IMR-90 (cell line): ENCODE measurements around the gene NDRG2. TPM values are rescaled to one million over a fixed set of nuclear protein-coding genes. Genes with fewer than 3 reads are reported as not detected.

Experiments
- ATAC-seq: fragments of 200-7000 bp; cut with Tn5 transposase; 2 replicates; pipeline ENCODE4 v1.9.1; 2020; ENCODE audit warnings: low read depth, mild to moderate bottlenecking, moderate library complexity
- BruUV-seq: library from RNA; stranded (reverse); fragments of 400-500 nt; replicated peaks from 2 replicates; lab custom pipeline; 2021; lab: Mats Ljungman, UMichigan
- CTCF ChIA-PET: fragments of 300-600 bp; formaldehyde crosslinking; extraction: SDS; loops from one replicate; lab custom pipeline; 2021; ENCODE audit warnings: antibody characterized with exemption; lab: Yijun Ruan, JAX
- POLR2A ChIA-PET: fragments of 300-600 bp; sonication (Branson Sonifier 250); formaldehyde crosslinking; loops from one replicate; lab custom pipeline; 2022; ENCODE audit warnings: antibody characterized with exemption; ENCODE audit not compliant: unreplicated experiment; lab: Charles Lee
- DNase-seq: peaks from one replicate; pipeline ENCODE4 v3.0.0; 2013
- H2AFZ ChIP-seq: replicated peaks from 2 replicates; pipeline ENCODE3; 2013; ENCODE audit warnings: low read length, mild to moderate bottlenecking; ENCODE audit not compliant: poor library complexity
- H2AK5ac ChIP-seq: 2 replicates; pipeline ENCODE4 v1.6.1; 2013; ENCODE audit warnings: low read depth, low read length, inconsistent platforms
- H2AK9ac ChIP-seq: replicated peaks from 2 replicates; pipeline ENCODE3; 2013; ENCODE audit warnings: mild to moderate bottlenecking, low read depth, low read length, moderate library complexity; ENCODE audit not compliant: poor library complexity
- H2BK120ac ChIP-seq: 2 replicates; pipeline ENCODE4 v1.6.1; 2013; ENCODE audit warnings: low read depth, low read length, inconsistent platforms
- H2BK15ac ChIP-seq: 3 replicates; pipeline ENCODE4 v1.6.1; 2013; ENCODE audit warnings: low read depth, low read length, inconsistent platforms
- H2BK20ac ChIP-seq: 2 replicates; pipeline ENCODE4 v1.6.1; 2013; ENCODE audit warnings: low read depth, mild to moderate bottlenecking, inconsistent platforms, low read length, moderate library complexity
- H2BK5ac ChIP-seq: 2 replicates; pipeline ENCODE4 v1.6.1; 2013; ENCODE audit warnings: mild to moderate bottlenecking, low read depth, low read length, inconsistent platforms; ENCODE audit not compliant: poor library complexity, severe bottlenecking
- H3K14ac ChIP-seq: replicated peaks from 2 replicates; pipeline ENCODE4 v1.6.1; 2013; ENCODE audit warnings: low read depth, low read length, inconsistent platforms
- H3K18ac ChIP-seq: 2 replicates; pipeline ENCODE4 v1.6.1; 2013; ENCODE audit warnings: low read depth, low read length, control low read depth
- H3K23ac ChIP-seq: 2 replicates; pipeline ENCODE4 v1.6.1; 2013; ENCODE audit warnings: low read depth, low read length, inconsistent platforms
- H3K27ac ChIP-seq: 2 replicates; pipeline ENCODE4 v1.5.1; 2013; ENCODE audit warnings: mild to moderate bottlenecking, control low read depth, low read length; ENCODE audit not compliant: insufficient read depth
- H3K27me3 ChIP-seq: 2 replicates; pipeline ENCODE4 v1.6.1; 2013; ENCODE audit warnings: low read length; ENCODE audit not compliant: control insufficient read depth, insufficient read depth
- H3K36me3 ChIP-seq: 2 replicates; pipeline ENCODE4 v1.6.1; 2013; ENCODE audit warnings: low read length, mixed read lengths; ENCODE audit not compliant: control insufficient read depth, insufficient read depth
- H3K4ac ChIP-seq: 2 replicates; pipeline ENCODE4 v1.6.1; 2013; ENCODE audit warnings: low read depth, low read length, inconsistent platforms
- H3K4me1 ChIP-seq: 2 replicates; pipeline ENCODE4 v1.6.1; 2013; ENCODE audit warnings: low read length, mixed read lengths; ENCODE audit not compliant: control insufficient read depth, insufficient read depth
- H3K4me2 ChIP-seq: 2 replicates; pipeline ENCODE4 v1.6.1; 2013; ENCODE audit warnings: low read depth, mild to moderate bottlenecking, control low read depth, low read length, moderate library complexity
- H3K4me3 ChIP-seq: 2 replicates; pipeline ENCODE4 v1.5.1; 2013; ENCODE audit warnings: low read depth, mild to moderate bottlenecking, control low read depth, low read length, moderate library complexity; ENCODE audit not compliant: insufficient read depth
- H3K56ac ChIP-seq: 2 replicates; pipeline ENCODE4 v1.6.1; 2013; ENCODE audit warnings: low read length, inconsistent platforms; ENCODE audit not compliant: insufficient read depth; ENCODE audit errors: extremely low read depth
- H3K79me1 ChIP-seq, 2 experiments: 2 replicates each; pipeline ENCODE4 v1.6.1; 2013; ENCODE audit warnings: low read length in 2 of 2, inconsistent platforms in 1 of 2, low read depth in 1 of 2
- H3K9ac ChIP-seq: 2 replicates; pipeline ENCODE4 v1.6.1; 2013; ENCODE audit warnings: low read depth, low read length, control low read depth
- H3K9me1 ChIP-seq: 2 replicates; pipeline ENCODE4 v1.6.1; 2013; ENCODE audit warnings: low read length, inconsistent platforms; ENCODE audit not compliant: insufficient read depth
- H3K9me3 ChIP-seq: 2 replicates; pipeline ENCODE4 v1.6.1; 2013; ENCODE audit warnings: low read length; ENCODE audit not compliant: control insufficient read depth, insufficient read depth
- H4K20me1 ChIP-seq: 2 replicates; pipeline ENCODE4 v1.6.1; 2013; ENCODE audit warnings: low read length, inconsistent platforms; ENCODE audit not compliant: insufficient read depth
- H4K5ac ChIP-seq: 2 replicates; pipeline ENCODE4 v1.6.1; 2013; ENCODE audit warnings: mild to moderate bottlenecking, low read depth, low read length, control low read depth
- H4K8ac ChIP-seq, 2 experiments: 2 replicates each; pipeline ENCODE4 v1.6.1; 2013; ENCODE audit warnings: low read depth in 2 of 2, low read length in 2 of 2, control low read depth in 1 of 2, inconsistent platforms in 1 of 2
- H4K91ac ChIP-seq: 2 replicates; pipeline ENCODE4 v1.6.1; 2013; ENCODE audit warnings: low read depth, low read length, inconsistent platforms; ENCODE audit not compliant: insufficient read depth
- BHLHE40 ChIP-seq: fragments of 150-350 bp; IDR thresholded peaks from 2 replicates; pipeline ENCODE4 v1.6.1; 2016; ENCODE audit warnings: mild to moderate bottlenecking, low read depth, low read length
- CEBPB ChIP-seq: IDR thresholded peaks from 2 replicates; pipeline ENCODE4 v1.6.1; 2012; ENCODE audit warnings: low read depth, low read length, improper control_type of control experiment
- CHD1 ChIP-seq: IDR thresholded peaks from 2 replicates; pipeline ENCODE4 v1.6.1; 2012; ENCODE audit warnings: low read depth, low read length, improper control_type of control experiment
- CTCF ChIP-seq: conservative IDR thresholded peaks from 2 replicates; pipeline ENCODE4 v1.5.1; 2012; ENCODE audit warnings: mild to moderate bottlenecking, low read depth, low read length, improper control_type of control experiment
- ELK1 ChIP-seq: fragments of 150-350 bp; IDR thresholded peaks from 2 replicates; pipeline ENCODE4 v1.6.1; 2016; ENCODE audit warnings: low read depth, mild to moderate bottlenecking, low read length, moderate library complexity, borderline replicate concordance
- FOS ChIP-seq: fragments of 150-350 bp; IDR thresholded peaks from 2 replicates; pipeline ENCODE4 v1.6.1; 2016; ENCODE audit warnings: low read depth, low read length
- MAFK ChIP-seq: IDR thresholded peaks from 2 replicates; pipeline ENCODE4 v1.6.1; 2012; ENCODE audit warnings: low read depth, low read length, improper control_type of control experiment
- MAZ ChIP-seq: IDR thresholded peaks from 2 replicates; pipeline ENCODE4 v1.6.1; 2012; ENCODE audit warnings: low read depth, mild to moderate bottlenecking, low read length, improper control_type of control experiment, moderate library complexity, borderline replicate concordance
- MXI1 ChIP-seq: IDR thresholded peaks from 2 replicates; pipeline ENCODE4 v1.6.1; 2012; ENCODE audit warnings: low read depth, mild to moderate bottlenecking, low read length, moderate library complexity, borderline replicate concordance
- NFE2L2 ChIP-seq: fragments of 150-350 bp; IDR thresholded peaks from 2 replicates; pipeline ENCODE4 v1.6.1; 2016; ENCODE audit warnings: low read depth, mild to moderate bottlenecking, low read length
- POLR2A ChIP-seq: IDR thresholded peaks from 2 replicates; pipeline ENCODE4 v1.6.1; 2012; ENCODE audit warnings: mild to moderate bottlenecking, low read depth, low read length
- RAD21 ChIP-seq: IDR thresholded peaks from 2 replicates; pipeline ENCODE4 v1.6.1; 2012; ENCODE audit warnings: low read length, improper control_type of control experiment
- RCOR1 ChIP-seq: IDR thresholded peaks from 2 replicates; pipeline ENCODE4 v1.6.1; 2012; ENCODE audit warnings: mild to moderate bottlenecking, low read length, improper control_type of control experiment; ENCODE audit not compliant: insufficient replicate concordance
- SMC3 ChIP-seq: fragments of 150-350 bp; IDR thresholded peaks from 2 replicates; pipeline ENCODE4 v1.6.1; 2016; ENCODE audit warnings: low read depth, mild to moderate bottlenecking, antibody characterized with exemption, low read length, moderate library complexity
- USF2 ChIP-seq: fragments of 150-350 bp; IDR thresholded peaks from 2 replicates; pipeline ENCODE4 v1.6.1; 2017; ENCODE audit warnings: mild to moderate bottlenecking, antibody characterized with exemption, low read length, low read depth
- WGBS, 2 experiments: methylation state at CpG; one replicate each; pipeline versions ENCODE4 v1.1.5 to v1.1.7; 2013; ENCODE audit warnings: missing lambda C conversion rate in 2 of 2; ENCODE audit not compliant: insufficient read length in 1 of 2; ENCODE audit errors: extremely low coverage in 2 of 2; 5-methylcytosine and 5-hydroxymethylcytosine counted together
- dilution Hi-C: fragments of 300-500 bp; cut with HindIII; formaldehyde crosslinking; loops from one replicate; pipeline ENCODE4 v1.14.3; 2018; ENCODE audit warnings: low sequenced_read_pairs; ENCODE audit not compliant: unreplicated experiment
- in situ Hi-C: fragments of 300-500 bp; cut with MboI; formaldehyde crosslinking; loops from 3 replicates; pipeline ENCODE4 v1.14.3; 2019; ENCODE audit warnings: low sequenced_read_pairs, inconsistent platforms, mixed read lengths
- intact Hi-C: fragments of 100-400 bp; cut with micrococcal nuclease; formaldehyde crosslinking; loops from 2 replicates; pipeline ENCODE4 v1.10.0; 2022
- polyA plus RNA-seq, 3 experiments: library from polyadenylated mRNA; depleted of rRNA; stranded (reverse); fragments of >200 nt; gene quantifications; 2 replicates each; pipeline ENCODE4 v1.2.3, GENCODE V29; 2012; ENCODE audit warnings: low replicate concordance in 1 of 3
- total RNA-seq: library from RNA; depleted of rRNA; stranded (reverse); fragments of >200 nt; gene quantifications from 2 replicates; pipeline ENCODE4 v1.2.3, GENCODE V29; 2012

Gene NDRG2
- total and polyA plus RNA-seq, 2 of the 4 experiments (the other 2 are of a cell fraction) = 0.36 to 1.5 TPM

GRCh38 chr14:21059842-21060613, 35.2 kb upstream of the NDRG2 start:
- H3K14ac ChIP-seq = no peak overlapping the region
- H3K4me2 ChIP-seq = no peak overlapping the region
- no peaks in the 10 kb centered on the region for H3K9me3 ChIP-seq
- H3K56ac ChIP-seq = no peak overlapping the region
- no peaks in the 10 kb centered on the region for H4K20me1 ChIP-seq
- dilution Hi-C loops = no loop called here
- no peaks in the 10 kb centered on the region for H3K27me3 ChIP-seq
- no peaks in the 10 kb centered on the region for H3K36me3 ChIP-seq
- no peak overlapping the region for H2AK5ac ChIP-seq
- no peak overlapping the region for H3K4ac ChIP-seq
- H4K8ac ChIP-seq = no peak overlapping the region
- no peak overlapping the region for H2BK20ac ChIP-seq
- no peak overlapping the region for H2AK9ac ChIP-seq
- 52% methylated on average over 2 of the region's 8 CpGs; no CpG with 5 or more reads in 1 of the 2 experiments for WGBS, 2 experiments
- ATAC-seq (no peak), DNase-seq (no peak)
- H3K4me1 ChIP-seq = no peaks in the 10 kb centered on the region
- H2BK5ac ChIP-seq = no peak overlapping the region
- H3K9me1 ChIP-seq = peaks cover 5% of the 10 kb centered on the region; the same call in 1 of the 2 replicates
- H3K79me1 ChIP-seq = no peaks in the 10 kb centered on the region
- no peak overlapping the region for H4K5ac ChIP-seq
- no peak overlapping the region for H3K4me3 ChIP-seq
- ChIA-PET CTCF (no interaction called here), POLR2A (no interaction called here)
- H3K27ac ChIP-seq = no peak overlapping the region
- no peak overlapping the region for H2BK15ac ChIP-seq
- H2AFZ ChIP-seq = no peak overlapping the region
- no peak overlapping the region for H2BK120ac ChIP-seq
- no peak overlapping the region for H4K91ac ChIP-seq
- H3K9ac ChIP-seq = no peak overlapping the region
- H3K18ac ChIP-seq = no peak overlapping the region
- intact Hi-C loops = no loop called here
- BruUV-seq = no TSS peak
- H3K23ac ChIP-seq = no peak overlapping the region
- TF ChIP-seq SMC3 (no peak), POLR2A (no peak), RAD21 (no peak), USF2 (no peak), RCOR1 (no peak), CTCF (no peak), BHLHE40 (no peak), MAZ (no peak), MAFK (no peak), CHD1 (no peak), ELK1 (no peak), CEBPB (no peak), FOS (no peak), MXI1 (no peak), NFE2L2 (no peak)
- in situ Hi-C loops = no loop called here
